Glutamatergic neuron (in vitro differentiated cells): ENCODE measurements around the gene COG7. TPM values are rescaled to one million over a fixed set of nuclear protein-coding genes. Genes with fewer than 3 reads are reported as not detected.
A peak's percentile ranks its signal among the peaks of the same experiment; 100 is the strongest.

Experiments used
- DNase-seq: peaks from one replicate; pipeline ENCODE4 v3.0.0; 2022
- H3K27ac Mint-ChIP-seq: one replicate; pipeline ENCODE4 v1.8.0; 2020; ENCODE audit warnings: mild to moderate bottlenecking, mixed read lengths, inconsistent platforms; ENCODE audit not compliant: unreplicated experiment
- H3K27me3 Mint-ChIP-seq: one replicate; pipeline ENCODE4 v1.8.0; 2020; ENCODE audit warnings: mild to moderate bottlenecking, moderate library complexity, mixed read lengths, inconsistent platforms; ENCODE audit not compliant: unreplicated experiment
- H3K36me3 Mint-ChIP-seq: one replicate; pipeline ENCODE4 v1.8.0; 2020; ENCODE audit warnings: mild to moderate bottlenecking, mixed read lengths, inconsistent platforms; ENCODE audit not compliant: unreplicated experiment
- H3K4me1 Mint-ChIP-seq: one replicate; pipeline ENCODE4 v1.8.0; 2020; ENCODE audit warnings: mild to moderate bottlenecking, low read depth, mixed read lengths, inconsistent platforms; ENCODE audit not compliant: unreplicated experiment
- H3K4me3 Mint-ChIP-seq: one replicate; pipeline ENCODE4 v1.8.0; 2020; ENCODE audit warnings: mild to moderate bottlenecking, mixed read lengths, inconsistent platforms; ENCODE audit not compliant: unreplicated experiment
- H3K9me3 Mint-ChIP-seq: one replicate; pipeline ENCODE4 v1.8.0; 2020; ENCODE audit warnings: mild to moderate bottlenecking, moderate library complexity, mixed read lengths, inconsistent platforms; ENCODE audit not compliant: unreplicated experiment
- CTCF ChIP-seq: fragments of 200-600 bp; sonication (generic); IDR thresholded peaks from one replicate; pipeline ENCODE4 v1.5.0; 2021; ENCODE audit not compliant: partially characterized antibody, unreplicated experiment
- total RNA-seq: library from RNA; stranded (reverse); fragmentation: NEBNext Ultra II Directional; extraction: Animal tissue kit (Norgen Biotek cat#: 25700); gene quantifications from one replicate; pipeline ENCODE4 v1.2.1, GENCODE V29; 2021; ENCODE audit not compliant: unreplicated experiment

COG7 gene
- total RNA-seq, 1 donor from 2014 or later, result 12.7 TPM

DNA sequence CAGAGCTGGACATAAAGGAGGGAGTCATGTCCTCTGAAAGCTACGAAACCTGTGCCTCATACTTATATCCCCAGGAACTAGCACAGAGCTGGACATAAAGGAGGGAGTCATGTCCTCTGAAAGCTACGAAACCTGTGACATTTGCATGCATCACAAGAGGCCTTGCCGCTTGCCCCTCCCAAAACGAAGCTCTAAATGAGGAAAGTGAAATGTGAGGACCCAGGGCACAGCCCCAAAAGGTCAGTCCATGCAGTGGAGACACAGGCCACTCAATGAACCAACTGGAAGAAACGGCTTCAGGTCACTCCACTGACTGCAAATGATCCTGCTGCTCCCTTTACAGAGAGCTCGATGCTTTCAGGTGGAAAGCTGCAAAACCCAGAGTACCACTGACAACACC, 38.3 kb downstream of the COG7 start:
- peaks cover 8% of the 10 kb centered on the region for H3K27me3 Mint-ChIP-seq
- DNase-seq, result no peak
- H3K27ac Mint-ChIP-seq, result no peak overlapping the region
- TF ChIP-seq CTCF, result no peak
- H3K36me3 Mint-ChIP-seq, result no peaks in the 10 kb centered on the region
- H3K4me3 Mint-ChIP-seq, result no peak overlapping the region
- H3K9me3 Mint-ChIP-seq, result peaks cover 13% of the 10 kb centered on the region
- peaks cover 17% of the 10 kb centered on the region for H3K4me1 Mint-ChIP-seq

GRCh38 chr16:23410176-23410575, 42.8 kb downstream of the COG7 start:
- peaks cover 27% of the 10 kb centered on the region for H3K4me1 Mint-ChIP-seq
- no peaks in the 10 kb centered on the region for H3K36me3 Mint-ChIP-seq
- peaks cover 5% of the 10 kb centered on the region for H3K27me3 Mint-ChIP-seq
- peaks cover 13% of the 10 kb centered on the region for H3K9me3 Mint-ChIP-seq
- H3K27ac Mint-ChIP-seq, result peak overlapping the region; percentile 87
- no peak for TF ChIP-seq CTCF
- no peak for DNase-seq
- H3K4me3 Mint-ChIP-seq, result peak overlapping the region; percentile 23

- DNase-seq, result no peak
- Mint-ChIP-seq H3K36me3 (no peaks in the 10 kb centered on the region), H3K27me3 (peaks cover 5% of the 10 kb centered on the region), H3K27ac (peak overlapping the region; percentile 97), H3K4me3 (no peak overlapping the region), H3K4me1 (peaks cover 27% of the 10 kb centered on the region), H3K9me3 (peaks cover 13% of the 10 kb centered on the region)
- no peak for TF ChIP-seq CTCF
Measured at GRCh38 chr16:23409522-23409921, 43.5 kb downstream of the COG7 start.

DNA sequence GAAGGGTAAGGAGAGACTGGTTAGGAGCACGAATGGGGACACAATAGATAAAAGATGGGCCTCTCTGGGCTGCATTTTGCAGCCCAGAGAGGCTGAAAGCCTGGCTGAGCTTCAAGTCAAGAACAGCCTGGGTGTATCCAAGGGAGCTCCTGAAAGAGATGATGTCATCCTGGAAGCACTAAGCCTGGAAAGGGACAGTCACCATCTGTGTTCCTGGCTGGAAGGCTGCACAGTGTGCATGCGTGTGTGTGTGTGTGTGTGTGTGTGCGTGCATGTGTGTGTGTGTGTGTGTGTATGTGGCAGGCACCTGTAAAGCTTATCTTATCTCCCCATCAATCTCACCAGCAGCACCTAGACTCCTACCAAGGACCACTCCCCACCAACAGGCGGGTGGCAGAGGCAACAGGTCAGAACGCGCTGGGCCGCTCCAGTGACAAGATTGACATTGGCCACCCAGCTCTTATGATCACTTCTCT, 44.1 kb downstream of the COG7 start:
- Mint-ChIP-seq H3K4me3 (no peak overlapping the region), H3K4me1 (peaks cover 31% of the 10 kb centered on the region)

More for the DNA sequence above, 44.1 kb downstream of the COG7 start:
- peaks cover 5% of the 10 kb centered on the region for H3K27me3 Mint-ChIP-seq
- DNase-seq, result peak; percentile 77
- H3K27ac Mint-ChIP-seq, result peak overlapping the region; percentile 97
- H3K9me3 Mint-ChIP-seq, result peaks cover 13% of the 10 kb centered on the region
- TF ChIP-seq CTCF, result no peak
- no peaks in the 10 kb centered on the region for H3K36me3 Mint-ChIP-seq
